Caco-2 (cell line): ENCODE data around the gene SAMD11. TPM values are rescaled to one million over a fixed set of nuclear protein-coding genes. Genes with fewer than 3 reads are reported as not detected.

ENCODE experiments used
- BruUV-seq: library from RNA; stranded (reverse); fragments of 400-500 nt; replicated peaks from 2 replicates; lab custom pipeline; 2021; lab: Mats Ljungman, UMichigan
- CTCF ChIA-PET: fragments of 300-600 bp; sonication (Branson Sonifier 250); formaldehyde crosslinking; loops from one replicate; lab custom pipeline; 2022; ENCODE audit warnings: antibody characterized with exemption; lab: Charles Lee
- POLR2A ChIA-PET: fragments of 300-600 bp; sonication (Branson Sonifier 250); formaldehyde crosslinking; loops from one replicate; lab custom pipeline; 2022; ENCODE audit warnings: antibody characterized with exemption; lab: Charles Lee
- DNase-seq, 2 experiments: peaks; one replicate each; pipeline versions ENCODE4 v3.0.0 to v3.0.0-alpha.2; 2020 to 2022
- H3K27me3 ChIP-seq: replicated peaks from 2 replicates; pipeline ENCODE4 v1.6.0; 2011; ENCODE audit warnings: low read length; ENCODE audit not compliant: control insufficient read depth, insufficient read depth
- H3K36me3 ChIP-seq: 2 replicates; pipeline ENCODE4 v1.5.1; 2011; ENCODE audit warnings: low read length; ENCODE audit not compliant: control insufficient read depth, insufficient read depth
- H3K4me1 ChIP-seq: fragments of 250-450 bp; sonication (Bioruptor Pico); 2 replicates; pipeline ENCODE4 v1.5.1; 2020; ENCODE audit warnings: mild to moderate bottlenecking
- H3K4me3 ChIP-seq: 2 replicates; pipeline ENCODE4 v1.5.1; 2011; ENCODE audit warnings: low read depth, mild to moderate bottlenecking, control low read depth, low read length
- H3K9me3 ChIP-seq: fragments of 250-450 bp; sonication (Bioruptor Pico); 2 replicates; pipeline ENCODE4 v1.5.1; 2020; ENCODE audit warnings: mild to moderate bottlenecking, moderate library complexity
- H3K27ac Mint-ChIP-seq: one replicate; pipeline ENCODE4 v1.8.0; 2022; ENCODE audit warnings: mixed read lengths; ENCODE audit not compliant: unreplicated experiment
- H3K27me3 Mint-ChIP-seq: one replicate; pipeline ENCODE4 v1.8.0; 2022; ENCODE audit warnings: mixed read lengths; ENCODE audit not compliant: insufficient read depth, unreplicated experiment
- H3K36me3 Mint-ChIP-seq: one replicate; pipeline ENCODE4 v1.8.0; 2022; ENCODE audit warnings: mild to moderate bottlenecking, mixed read lengths; ENCODE audit not compliant: insufficient read depth, unreplicated experiment
- H3K4me1 Mint-ChIP-seq: one replicate; pipeline ENCODE4 v1.8.0; 2022; ENCODE audit warnings: low read depth, mixed read lengths; ENCODE audit not compliant: unreplicated experiment
- H3K4me3 Mint-ChIP-seq: one replicate; pipeline ENCODE4 v1.8.0; 2022; ENCODE audit warnings: mild to moderate bottlenecking, moderate library complexity, mixed read lengths; ENCODE audit not compliant: unreplicated experiment
- H3K9me3 Mint-ChIP-seq: one replicate; pipeline ENCODE4 v1.8.0; 2022; ENCODE audit warnings: mixed read lengths; ENCODE audit not compliant: unreplicated experiment
- intact Hi-C: fragments of 100-400 bp; cut with micrococcal nuclease; formaldehyde crosslinking; loops from one replicate; pipeline ENCODE4 v1.10.0; 2022; ENCODE audit not compliant: unreplicated experiment
- total RNA-seq: library from RNA; stranded (reverse); gene quantifications from 2 replicates; pipeline ENCODE4 v1.2.3, GENCODE V29; 2022
- TF ChIP-seq, protein P1 (sequence below), 2 experiments: fragments of 200-600 bp in 1 of 2; IDR thresholded peaks; 1 replicate in 1 of 2; 2 replicates in 1 of 2; pipeline versions ENCODE4 v1.5.1 to v1.8.0; 2011 to 2022; ENCODE audit warnings: antibody characterized with exemption in 1 of 2, control low read depth in 1 of 2, inconsistent platforms in 1 of 2, low read depth in 1 of 2, low read length in 1 of 2, mild to moderate bottlenecking in 1 of 2, moderate library complexity in 1 of 2; ENCODE audit not compliant: insufficient read depth in 1 of 2, severe bottlenecking in 1 of 2, unreplicated experiment in 1 of 2

Gene SAMD11
- total RNA-seq, 1 experiment from 2014 or later, result 0.54 TPM

DNA sequence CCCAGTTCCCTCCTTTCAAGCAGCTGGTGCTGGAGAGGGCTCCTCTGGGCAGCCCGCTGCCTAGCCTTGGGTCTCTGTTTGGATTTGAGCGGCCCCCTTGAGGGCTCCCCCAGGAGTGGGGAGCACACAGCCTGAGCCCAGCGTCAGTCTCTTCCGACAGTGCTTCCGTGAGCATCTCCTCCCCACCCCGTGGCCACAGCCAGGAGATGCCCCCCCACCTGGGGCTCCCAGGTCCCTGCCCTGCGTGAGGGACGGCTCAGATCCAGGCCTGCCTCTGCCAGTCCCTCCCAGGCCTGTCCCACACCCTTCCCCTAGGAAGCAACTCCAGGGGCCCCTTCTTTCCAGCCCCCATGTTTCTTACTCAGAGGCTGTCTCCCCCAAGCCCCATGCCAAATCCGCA lies 3.5 kb downstream of the SAMD11 start:
- Histone ChIP-seq H3K27me3 (peaks cover 6% of the 10 kb centered on the region; the same call in 1 of the 2 replicates), H3K9me3 (no peaks in the 10 kb centered on the region), H3K36me3 (no peaks in the 10 kb centered on the region), H3K4me1 (no peaks in the 10 kb centered on the region), H3K4me3 (no peak overlapping the region)
- POLR2A ChIA-PET, result no interaction called here
- no peak overlapping the region for H3K27ac Mint-ChIP-seq
- H3K36me3 Mint-ChIP-seq, result no peaks in the 10 kb centered on the region
- peaks cover 13% of the 10 kb centered on the region for H3K27me3 Mint-ChIP-seq
- CTCF ChIA-PET, result no interaction called here
- intact Hi-C loops, result no loop called here
- TF ChIP-seq, protein P1, sequence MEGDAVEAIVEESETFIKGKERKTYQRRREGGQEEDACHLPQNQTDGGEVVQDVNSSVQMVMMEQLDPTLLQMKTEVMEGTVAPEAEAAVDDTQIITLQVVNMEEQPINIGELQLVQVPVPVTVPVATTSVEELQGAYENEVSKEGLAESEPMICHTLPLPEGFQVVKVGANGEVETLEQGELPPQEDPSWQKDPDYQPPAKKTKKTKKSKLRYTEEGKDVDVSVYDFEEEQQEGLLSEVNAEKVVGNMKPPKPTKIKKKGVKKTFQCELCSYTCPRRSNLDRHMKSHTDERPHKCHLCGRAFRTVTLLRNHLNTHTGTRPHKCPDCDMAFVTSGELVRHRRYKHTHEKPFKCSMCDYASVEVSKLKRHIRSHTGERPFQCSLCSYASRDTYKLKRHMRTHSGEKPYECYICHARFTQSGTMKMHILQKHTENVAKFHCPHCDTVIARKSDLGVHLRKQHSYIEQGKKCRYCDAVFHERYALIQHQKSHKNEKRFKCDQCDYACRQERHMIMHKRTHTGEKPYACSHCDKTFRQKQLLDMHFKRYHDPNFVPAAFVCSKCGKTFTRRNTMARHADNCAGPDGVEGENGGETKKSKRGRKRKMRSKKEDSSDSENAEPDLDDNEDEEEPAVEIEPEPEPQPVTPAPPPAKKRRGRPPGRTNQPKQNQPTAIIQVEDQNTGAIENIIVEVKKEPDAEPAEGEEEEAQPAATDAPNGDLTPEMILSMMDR (IDR thresholded peaks at IDR 0.05; ENCODE audit: insufficient read depth in 1 of 2, low read depth in 1 of 2, low read length in 1 of 2, severe bottlenecking in 1 of 2, unreplicated experiment in 1 of 2), result no peak
- no peaks in the 10 kb centered on the region for H3K9me3 Mint-ChIP-seq
- no TSS peak for BruUV-seq
- H3K4me3 Mint-ChIP-seq, result no peak overlapping the region
- DNase-seq, result no peak
- H3K4me1 Mint-ChIP-seq, result no peaks in the 10 kb centered on the region

DNA sequence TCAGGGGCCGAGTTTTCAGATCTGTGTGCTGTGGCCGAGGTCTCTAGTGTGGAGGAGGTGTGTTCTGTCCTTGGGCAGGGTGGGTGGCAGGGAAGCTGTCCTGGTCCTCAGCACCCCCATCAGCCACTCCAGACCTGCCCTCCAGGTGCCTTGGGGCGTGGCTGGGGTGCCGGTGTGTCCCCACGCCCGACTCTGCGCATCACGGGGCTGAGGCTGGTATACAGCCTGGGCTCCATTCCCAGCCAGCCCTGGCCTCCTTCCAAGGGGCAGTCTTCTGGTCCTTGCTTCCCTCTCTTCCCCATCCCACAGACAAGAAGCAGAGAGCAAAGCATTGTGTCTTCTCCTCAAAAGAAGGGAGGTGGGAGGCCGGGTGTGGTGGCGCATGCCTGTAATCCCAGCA lies 4.0 kb downstream of the SAMD11 start:
- Mint-ChIP-seq H3K9me3 (no peaks in the 10 kb centered on the region), H3K36me3 (no peaks in the 10 kb centered on the region), H3K27ac (no peak overlapping the region), H3K4me1 (no peaks in the 10 kb centered on the region), H3K27me3 (peaks cover 13% of the 10 kb centered on the region), H3K4me3 (no peak overlapping the region)
- BruUV-seq, result no TSS peak
- Histone ChIP-seq H3K9me3 (no peaks in the 10 kb centered on the region), H3K4me3 (no peak overlapping the region), H3K36me3 (no peaks in the 10 kb centered on the region), H3K27me3 (peaks cover 6% of the 10 kb centered on the region; the same call in 1 of the 2 replicates), H3K4me1 (no peaks in the 10 kb centered on the region)
- POLR2A ChIA-PET, result no interaction called here
- CTCF ChIA-PET, result no interaction called here
- no peak for DNase-seq
- TF ChIP-seq, protein P1 (IDR thresholded peaks at IDR 0.05; ENCODE audit: insufficient read depth in 1 of 2, low read depth in 1 of 2, low read length in 1 of 2, severe bottlenecking in 1 of 2, unreplicated experiment in 1 of 2), result no peak
- intact Hi-C loops, result no loop called here

DNA sequence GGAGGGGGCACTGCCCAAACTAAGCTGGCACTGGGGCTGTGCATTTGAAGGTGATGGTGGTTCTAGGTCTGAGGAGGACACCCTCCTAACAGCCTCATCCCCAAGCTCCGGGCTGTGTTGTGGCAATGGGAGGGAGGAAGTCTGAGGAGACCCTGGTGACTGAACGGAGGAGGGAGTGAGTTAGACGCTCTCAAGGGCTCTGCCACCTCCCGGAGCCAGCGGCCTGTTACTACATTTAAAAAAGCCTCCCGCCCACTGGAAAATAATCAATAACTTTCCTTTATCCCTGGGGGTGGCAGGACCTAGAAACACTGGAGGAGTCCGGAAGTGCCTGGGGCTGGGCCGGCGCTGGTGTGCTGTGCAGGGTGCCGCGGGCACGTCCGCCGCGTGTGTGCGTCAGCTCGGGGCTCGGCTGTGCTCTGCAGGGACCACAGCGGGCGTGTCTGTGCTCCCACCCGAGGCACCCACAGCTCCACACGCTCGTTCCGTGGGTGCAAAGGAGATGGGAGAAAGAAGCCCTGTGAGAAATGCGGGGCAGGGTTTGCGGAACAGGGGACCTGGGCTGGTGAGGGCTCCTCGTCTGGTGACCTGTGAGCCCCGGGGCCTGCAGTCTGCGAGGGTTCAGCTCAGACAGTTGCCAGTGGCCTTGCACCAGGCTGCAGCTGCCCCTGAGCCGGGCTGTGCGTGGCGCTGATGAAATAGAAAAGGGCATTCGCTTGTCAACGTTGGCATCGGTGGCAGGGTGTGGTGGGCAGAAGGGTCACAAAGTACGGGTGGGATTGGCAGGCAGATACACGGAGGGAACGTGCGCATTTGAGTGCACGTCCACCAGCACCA lies 5.3 kb downstream of the SAMD11 start:
- Histone ChIP-seq H3K4me3 (no peak overlapping the region), H3K27me3 (peaks cover 6% of the 10 kb centered on the region; the same call in 1 of the 2 replicates), H3K4me1 (no peaks in the 10 kb centered on the region), H3K36me3 (no peaks in the 10 kb centered on the region), H3K9me3 (no peaks in the 10 kb centered on the region)
- DNase-seq, result no peak
- TF ChIP-seq, protein P1 (IDR thresholded peaks at IDR 0.05; ENCODE audit: insufficient read depth in 1 of 2, low read depth in 1 of 2, low read length in 1 of 2, severe bottlenecking in 1 of 2, unreplicated experiment in 1 of 2), result no peak
- Mint-ChIP-seq H3K27me3 (peaks cover 13% of the 10 kb centered on the region), H3K36me3 (no peaks in the 10 kb centered on the region), H3K4me3 (no peak overlapping the region), H3K4me1 (no peaks in the 10 kb centered on the region), H3K9me3 (no peaks in the 10 kb centered on the region), H3K27ac (no peak overlapping the region)
- ChIA-PET POLR2A (no interaction called here), CTCF (no interaction called here)
- BruUV-seq, result no TSS peak
- intact Hi-C loops, result no loop called here
